Smooth muscle cell (in vitro differentiated cells): ENCODE results near the gene NMBR. TPM values are rescaled to one million over a fixed set of nuclear protein-coding genes. Genes with fewer than 3 reads are reported as not detected.

Source experiments
- DNase-seq: peaks from one replicate; lab custom pipeline; 2025; ENCODE audit not compliant: unreplicated experiment; lab: John Stamatoyannopoulos, UW
- H2AFZ ChIP-seq: fragments of 200-600 bp; sonication (generic); 2 replicates; pipeline ENCODE4 v1.6.0; 2016; ENCODE audit warnings: antibody characterized with exemption, low read depth, mild to moderate bottlenecking
- H3F3A ChIP-seq: fragments of 200-600 bp; sonication (generic); 2 replicates; pipeline ENCODE4 v1.6.0; 2017; ENCODE audit warnings: antibody characterized with exemption, low read depth
- H3K27ac ChIP-seq: fragments of 200-600 bp; sonication (generic); 2 replicates; pipeline ENCODE4 v1.5.1; 2016; ENCODE audit warnings: low read depth, mild to moderate bottlenecking
- H3K27me3 ChIP-seq: fragments of 200-600 bp; sonication (generic); 2 replicates; pipeline ENCODE4 v1.6.1; 2016; ENCODE audit warnings: low read depth, mild to moderate bottlenecking
- H3K36me3 ChIP-seq: fragments of 200-600 bp; sonication (generic); 2 replicates; pipeline ENCODE4 v1.5.1; 2016; ENCODE audit warnings: low read depth
- H3K4me1 ChIP-seq: fragments of 200-600 bp; sonication (generic); 2 replicates; pipeline ENCODE4 v1.5.1; 2016; ENCODE audit warnings: low read depth
- H3K4me2 ChIP-seq: fragments of 200-600 bp; sonication (generic); 2 replicates; pipeline ENCODE4 v1.6.0; 2016; ENCODE audit warnings: mild to moderate bottlenecking
- H3K4me3 ChIP-seq: fragments of 200-600 bp; sonication (generic); 2 replicates; pipeline ENCODE4 v1.5.1; 2016; ENCODE audit warnings: mild to moderate bottlenecking
- H3K79me2 ChIP-seq: fragments of 200-600 bp; sonication (generic); 2 replicates; pipeline ENCODE4 v1.6.0; 2016; ENCODE audit warnings: low read depth, mild to moderate bottlenecking
- H3K9ac ChIP-seq: fragments of 200-600 bp; sonication (generic); 2 replicates; pipeline ENCODE4 v1.6.0; 2016; ENCODE audit warnings: low read depth
- H3K9me3 ChIP-seq: fragments of 200-600 bp; sonication (generic); replicated peaks from 2 replicates; pipeline ENCODE4 v1.5.1; 2016; ENCODE audit warnings: low read depth
- H4K20me1 ChIP-seq: fragments of 200-600 bp; sonication (generic); 2 replicates; pipeline ENCODE4 v1.6.0; 2016; ENCODE audit warnings: low read depth
- CTCF ChIP-seq: fragments of 200-600 bp; sonication (generic); IDR thresholded peaks from 2 replicates; pipeline ENCODE4 v1.5.1; 2017; ENCODE audit warnings: borderline replicate concordance, mild to moderate bottlenecking, antibody characterized with exemption; ENCODE audit not compliant: insufficient read depth, poor library complexity, severe bottlenecking
- WGBS: methylation state at CpG from one replicate; pipeline ENCODE4 v1.1.7; 2016; ENCODE audit warnings: low lambda C conversion rate; 5-methylcytosine and 5-hydroxymethylcytosine counted together
- polyA plus RNA-seq: library from polyadenylated mRNA; unstranded; fragments of >200 nt; fragmentation: Nextera tagmentation; extraction: Ambion mirVana; gene quantifications from 2 replicates; pipeline ENCODE4 v1.2.1, GENCODE V29; 2016
- total RNA-seq: library from RNA; depleted of rRNA; stranded (reverse); fragments of >200 nt; gene quantifications from 2 replicates; pipeline ENCODE4 v1.2.3, GENCODE V29; 2014

Gene NMBR
- total and polyA plus RNA-seq, 2 experiments from 2014 or later: not detected

- Histone ChIP-seq H3K4me3 (no peak overlapping the region), H3F3A (no peaks in the 10 kb centered on the region), H3K4me1 (no peaks in the 10 kb centered on the region), H3K27me3 (peaks cover 19% of the 10 kb centered on the region), H3K36me3 (no peaks in the 10 kb centered on the region), H2AFZ (no peak overlapping the region), H3K79me2 (no peaks in the 10 kb centered on the region), H3K9ac (no peak overlapping the region), H3K27ac (no peak overlapping the region), H4K20me1 (no peaks in the 10 kb centered on the region), H3K4me2 (no peak overlapping the region), H3K9me3 (no peaks in the 10 kb centered on the region)
- DNase-seq: no peak
- WGBS: 4% methylated on average over 14 of the region's 14 CpGs
- TF ChIP-seq CTCF: no peak
Observed at GRCh38 chr6:142088858-142089216, 58.1 kb downstream of the NMBR start.

DNA sequence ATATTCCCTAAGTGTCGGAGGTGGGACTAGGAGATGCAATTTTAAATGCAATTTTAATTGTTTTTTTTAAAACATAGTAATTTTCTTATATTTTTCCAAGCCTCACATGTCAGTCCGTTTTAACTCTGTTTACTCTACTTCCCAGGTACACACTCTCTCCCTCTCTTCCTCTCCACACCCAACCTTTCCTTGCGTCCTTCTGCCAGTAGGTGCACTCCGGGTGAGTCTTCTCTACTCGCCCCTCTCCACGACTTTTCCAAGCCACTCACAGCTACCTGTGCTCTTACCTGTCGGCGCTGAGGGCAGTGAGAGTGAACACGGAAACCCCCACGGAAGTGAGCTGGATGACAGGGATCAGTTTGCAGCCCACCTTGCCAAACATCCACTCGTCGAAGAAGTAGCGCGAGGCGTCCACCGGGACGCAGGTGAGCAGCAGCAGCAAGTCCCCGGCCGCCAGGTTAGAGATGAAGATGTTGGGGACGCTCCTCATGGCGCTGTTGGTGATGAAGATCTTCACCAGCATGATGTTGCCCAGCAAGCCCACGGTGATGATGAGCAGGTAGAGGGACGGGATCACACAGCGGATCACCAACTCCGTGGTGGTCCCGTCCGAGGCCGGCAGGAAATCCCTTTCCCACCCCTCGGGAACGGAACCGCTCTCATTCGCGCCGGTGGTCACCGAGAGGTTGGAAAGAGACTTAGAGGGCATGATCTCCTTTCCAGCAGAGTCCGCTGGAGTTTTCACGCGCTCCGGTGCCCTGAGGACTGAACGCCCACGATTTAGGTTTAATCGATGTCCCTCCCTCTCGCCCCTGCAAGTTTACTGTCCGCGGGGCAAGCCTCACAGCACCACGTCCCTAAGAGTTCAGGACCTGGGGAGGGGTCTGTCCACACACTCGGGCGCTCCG, 58.7 kb downstream of the NMBR start:
- Histone ChIP-seq H3K4me2 (no peak overlapping the region), H3K36me3 (no peaks in the 10 kb centered on the region), H3K27ac (no peak overlapping the region), H3K27me3 (peaks cover 19% of the 10 kb centered on the region), H3F3A (no peaks in the 10 kb centered on the region), H3K79me2 (no peaks in the 10 kb centered on the region), H4K20me1 (no peaks in the 10 kb centered on the region), H3K9ac (no peak overlapping the region), H2AFZ (no peak overlapping the region), H3K4me3 (no peak overlapping the region), H3K9me3 (no peaks in the 10 kb centered on the region), H3K4me1 (no peaks in the 10 kb centered on the region)
- WGBS: 37% methylated on average over 49 of the region's 49 CpGs
- TF ChIP-seq CTCF: no peak
- DNase-seq: no peak

- H3K36me3 ChIP-seq: no peaks in the 10 kb centered on the region
- no peaks in the 10 kb centered on the region for H4K20me1 ChIP-seq
- H3F3A ChIP-seq: no peaks in the 10 kb centered on the region
- H3K27ac ChIP-seq: no peak overlapping the region
- no peaks in the 10 kb centered on the region for H3K79me2 ChIP-seq
- no peaks in the 10 kb centered on the region for H3K27me3 ChIP-seq
- no peak overlapping the region for H2AFZ ChIP-seq
- H3K4me2 ChIP-seq: no peak overlapping the region
- no peaks in the 10 kb centered on the region for H3K9me3 ChIP-seq
- no peak overlapping the region for H3K4me3 ChIP-seq
- TF ChIP-seq CTCF: no peak
- no peaks in the 10 kb centered on the region for H3K4me1 ChIP-seq
- no peak for DNase-seq
- H3K9ac ChIP-seq: no peak overlapping the region
Observed at GRCh38 chr6:142079130-142079529, 67.8 kb downstream of the NMBR start.
